Tibial nerve (tissue), 4 donors: ENCODE data around the gene SMIM9. TPM values are rescaled to one million over a fixed set of nuclear protein-coding genes. Genes with fewer than 3 reads are reported as not detected.
"Not testable (repeated sequence)": the region's sequence is repeated elsewhere in the genome, so short reads cannot be mapped to it uniquely, and the experiment has no call there.

ENCODE experiments used
- DNase-seq, 2 donors: peaks; one replicate each; pipeline ENCODE4 v3.0.0-alpha.2; 2019; ENCODE audit warnings: low spot score in 2 of 2
- H3K27ac ChIP-seq, 4 donors: fragments of 200-600 bp; sonication (generic) in 3 of 4; one replicate each; pipeline ENCODE4 v1.5.1; 2017 to 2019; ENCODE audit warnings: mild to moderate bottlenecking in 1 of 4
- H3K27me3 ChIP-seq, 2 donors: fragments of 200-600 bp; sonication (generic) in 1 of 2; one replicate each; pipeline versions ENCODE4 v1.5.1 to v1.6.0; 2017 to 2019
- H3K36me3 ChIP-seq, 3 donors: fragments of 200-600 bp; sonication (generic); one replicate each; pipeline ENCODE4 v1.5.1; 2018 to 2019
- H3K4me1 ChIP-seq, 4 donors: fragments of 200-600 bp; sonication (generic) in 3 of 4; one replicate each; pipeline ENCODE4 v1.5.1; 2017 to 2019
- H3K4me3 ChIP-seq, 4 donors: fragments of 200-600 bp; sonication (generic) in 3 of 4; one replicate each; pipeline ENCODE4 v1.5.1; 2017 to 2019; ENCODE audit warnings: mild to moderate bottlenecking in 1 of 4, moderate library complexity in 1 of 4
- H3K9me3 ChIP-seq, 4 donors: fragments of 200-600 bp; sonication (generic) in 3 of 4; one replicate each; pipeline ENCODE4 v1.5.1; 2017 to 2019
- EP300 ChIP-seq, 2 donors: sonication (generic); formaldehyde crosslinking; IDR thresholded peaks; one replicate each; pipeline ENCODE4 v1.6.1; 2017; ENCODE audit warnings: antibody characterized with exemption in 2 of 2, mild to moderate bottlenecking in 1 of 2
- POLR2A ChIP-seq, 2 donors: fragments of 450-650 bp; IDR thresholded peaks; one replicate each; pipeline ENCODE4 v1.6.1; 2017; ENCODE audit warnings: antibody characterized with exemption in 2 of 2, mild to moderate bottlenecking in 2 of 2, moderate library complexity in 2 of 2
- WGBS, 2 donors: methylation state at CpG; one replicate each; pipeline ENCODE4 v1.1.5; 2018; 5-methylcytosine and 5-hydroxymethylcytosine counted together
- total RNA-seq, 4 donors: library from RNA; depleted of rRNA; stranded (reverse); fragments of >200 nt; gene quantifications; one replicate each; pipeline ENCODE4 v1.1.0, GENCODE V29; 2016
- TF ChIP-seq, protein P1 (sequence below), 5 experiments: fragments of 200-600 bp in 3 of 5; fragments of 450-650 bp in 2 of 5; sonication (generic) in 3 of 5; IDR thresholded peaks; one replicate each; pipeline ENCODE4 v1.5.1; 2016 to 2019; ENCODE audit warnings: antibody characterized with exemption in 5 of 5, mild to moderate bottlenecking in 3 of 5, moderate library complexity in 2 of 5

SMIM9 gene
- total RNA-seq, 4 donors from 2014 or later, result not detected

GRCh38 chrX:154828016-154828408 lies 6.5 kb downstream of the SMIM9 start:
- no peaks in the 10 kb centered on the region for H3K4me1 ChIP-seq
- TF ChIP-seq, protein P1, sequence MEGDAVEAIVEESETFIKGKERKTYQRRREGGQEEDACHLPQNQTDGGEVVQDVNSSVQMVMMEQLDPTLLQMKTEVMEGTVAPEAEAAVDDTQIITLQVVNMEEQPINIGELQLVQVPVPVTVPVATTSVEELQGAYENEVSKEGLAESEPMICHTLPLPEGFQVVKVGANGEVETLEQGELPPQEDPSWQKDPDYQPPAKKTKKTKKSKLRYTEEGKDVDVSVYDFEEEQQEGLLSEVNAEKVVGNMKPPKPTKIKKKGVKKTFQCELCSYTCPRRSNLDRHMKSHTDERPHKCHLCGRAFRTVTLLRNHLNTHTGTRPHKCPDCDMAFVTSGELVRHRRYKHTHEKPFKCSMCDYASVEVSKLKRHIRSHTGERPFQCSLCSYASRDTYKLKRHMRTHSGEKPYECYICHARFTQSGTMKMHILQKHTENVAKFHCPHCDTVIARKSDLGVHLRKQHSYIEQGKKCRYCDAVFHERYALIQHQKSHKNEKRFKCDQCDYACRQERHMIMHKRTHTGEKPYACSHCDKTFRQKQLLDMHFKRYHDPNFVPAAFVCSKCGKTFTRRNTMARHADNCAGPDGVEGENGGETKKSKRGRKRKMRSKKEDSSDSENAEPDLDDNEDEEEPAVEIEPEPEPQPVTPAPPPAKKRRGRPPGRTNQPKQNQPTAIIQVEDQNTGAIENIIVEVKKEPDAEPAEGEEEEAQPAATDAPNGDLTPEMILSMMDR (IDR thresholded peaks at IDR 0.05), result no peak
- no peak for TF ChIP-seq EP300 (IDR thresholded peaks at IDR 0.05)
- TF ChIP-seq POLR2A (IDR thresholded peaks at IDR 0.05), result no peak
- H3K36me3 ChIP-seq, result no peaks in the 10 kb centered on the region
- H3K27ac ChIP-seq, result no peak overlapping the region
- H3K4me3 ChIP-seq, result no peak overlapping the region
- H3K9me3 ChIP-seq, result no peaks in the 10 kb centered on the region
- H3K27me3 ChIP-seq, result no peaks in the 10 kb centered on the region
- 71 to 90% methylated on average over 2 of the region's 2 CpGs for WGBS, 2 donors
- DNase-seq, result no peak

- Histone ChIP-seq H3K27ac (no peak overlapping the region), H3K4me1 (no peaks in the 10 kb centered on the region), H3K4me3 (no peak overlapping the region), H3K36me3 (no peaks in the 10 kb centered on the region), H3K9me3 (no peaks in the 10 kb centered on the region), H3K27me3 (no peaks in the 10 kb centered on the region)
- no peak for TF ChIP-seq POLR2A (IDR thresholded peaks at IDR 0.05)
- TF ChIP-seq, protein P1 (IDR thresholded peaks at IDR 0.05), result no peak
- TF ChIP-seq EP300 (IDR thresholded peaks at IDR 0.05), result no peak
- WGBS, 2 donors, result 44 to 82% methylated on average over 4 of the region's 4 CpGs
- no peak for DNase-seq
Measured at GRCh38 chrX:154827194-154828015, 7.1 kb downstream of the SMIM9 start.

GRCh38 chrX:154825586-154825985 lies 8.9 kb downstream of the SMIM9 start:
- not testable (repeated sequence) for H3K4me1 ChIP-seq, DNase-seq

GRCh38 chrX:154824638-154825037 lies 9.8 kb downstream of the SMIM9 start:
- H3K36me3 ChIP-seq, result no peaks in the 10 kb centered on the region
- WGBS, 2 donors, result 77 to 78% methylated on average over 1 of the region's 1 CpG
- H3K4me3 ChIP-seq, result no peak overlapping the region
- no peaks in the 10 kb centered on the region for H3K27me3 ChIP-seq
- TF ChIP-seq, protein P1 (IDR thresholded peaks at IDR 0.05), result no peak
- TF ChIP-seq POLR2A (IDR thresholded peaks at IDR 0.05) (no peak), EP300 (IDR thresholded peaks at IDR 0.05) (no peak)
- H3K27ac ChIP-seq, result no peak overlapping the region
- no peaks in the 10 kb centered on the region for H3K4me1 ChIP-seq
- no peaks in the 10 kb centered on the region for H3K9me3 ChIP-seq
- DNase-seq, result no peak

More at GRCh38 chrX:154825586-154825985, 8.9 kb downstream of the SMIM9 start:
- not testable (repeated sequence) for H3K9me3 ChIP-seq, H3K27ac ChIP-seq, H3K36me3 ChIP-seq, H3K27me3 ChIP-seq, H3K4me3 ChIP-seq
- 94% methylated on average over 2 of the region's 3 CpGs; no CpG with 5 or more reads in 1 of the 2 donors for WGBS, 2 donors

GRCh38 chrX:154822029-154822428 lies 12.4 kb downstream of the SMIM9 start:
- 66 to 74% methylated on average over 3 of the region's 3 CpGs for WGBS, 2 donors
- no peak for DNase-seq
- H3K36me3 ChIP-seq, result no peaks in the 10 kb centered on the region
- H3K27me3 ChIP-seq, result no peaks in the 10 kb centered on the region
- no peak for TF ChIP-seq EP300 (IDR thresholded peaks at IDR 0.05)
- no peak overlapping the region for H3K4me3 ChIP-seq
- no peaks in the 10 kb centered on the region for H3K9me3 ChIP-seq
- no peak overlapping the region for H3K27ac ChIP-seq
- no peaks in the 10 kb centered on the region for H3K4me1 ChIP-seq

DNA sequence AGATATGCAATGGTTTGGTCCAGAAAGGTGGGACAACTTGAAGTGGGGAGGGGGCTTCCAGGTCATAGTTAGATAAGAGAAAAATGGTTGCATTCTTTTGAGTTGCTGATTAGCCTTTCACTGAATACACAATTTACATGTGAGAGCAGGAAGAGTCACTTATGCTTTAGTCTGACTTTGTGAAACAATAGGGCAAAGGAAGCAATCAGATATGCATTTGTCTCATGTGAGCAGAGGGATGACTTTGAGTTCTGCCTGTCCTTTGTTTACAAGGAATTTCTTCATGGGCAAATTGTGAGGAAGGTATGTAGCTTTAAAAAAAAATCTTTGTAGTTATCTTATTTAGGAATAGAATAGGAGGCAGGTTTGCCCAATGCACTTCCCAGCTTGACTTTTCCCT lies 12.9 kb downstream of the SMIM9 start:
- TF ChIP-seq, protein P1 (IDR thresholded peaks at IDR 0.05), result no peak
- TF ChIP-seq EP300 (IDR thresholded peaks at IDR 0.05) (no peak), POLR2A (IDR thresholded peaks at IDR 0.05) (no peak)

More for the DNA sequence above, 12.9 kb downstream of the SMIM9 start:
- H3K27me3 ChIP-seq, result no peaks in the 10 kb centered on the region
- no peaks in the 10 kb centered on the region for H3K9me3 ChIP-seq
- no peak overlapping the region for H3K4me3 ChIP-seq
- H3K36me3 ChIP-seq, result no peaks in the 10 kb centered on the region
- no peaks in the 10 kb centered on the region for H3K4me1 ChIP-seq
- no peak for DNase-seq
- H3K27ac ChIP-seq, result no peak overlapping the region
